WTC11 (cell line): ENCODE measurements around the gene SMAP2.

Experiments
- CBFB ChIP-seq: sonication (generic); formaldehyde crosslinking; IDR thresholded peaks from 2 replicates; pipeline ENCODE4 v1.8.1; 2022; ENCODE audit warnings: mild to moderate bottlenecking, low read depth, missing genetic modification reagents
- CTCF ChIP-seq: fragments of 200-600 bp; IDR thresholded peaks from 2 replicates; pipeline ENCODE4 v1.8.0; 2022; ENCODE audit warnings: antibody characterized with exemption
- SP1 ChIP-seq: sonication (generic); formaldehyde crosslinking; conservative IDR thresholded peaks from 2 replicates; pipeline ENCODE4 v1.8.1; 2022; ENCODE audit warnings: missing genetic modification reagents
- USF2 ChIP-seq: sonication (generic); formaldehyde crosslinking; IDR thresholded peaks from 2 replicates; pipeline ENCODE4 v1.8.1; 2023; ENCODE audit warnings: mild to moderate bottlenecking, missing genetic modification reagents, moderate library complexity

- no peak for TF ChIP-seq CTCF
- no peak for TF ChIP-seq CBFB (CRISPR knock-in tag)
- TF ChIP-seq USF2 (CRISPR knock-in tag): no peak
- no peak for TF ChIP-seq SP1 (CRISPR knock-in tag)
Observed at GRCh38 chr1:40353082-40353481, 20.4 kb upstream of the SMAP2 start.
